MM.1S (cell line): ENCODE data around the gene STXBP6.

ENCODE experiments used
- DNase-seq: peaks from one replicate; pipeline ENCODE4 v3.0.0-alpha.2; 2015
- H2AFZ ChIP-seq: fragments of 300-600 bp; sonication (generic); 2 replicates; pipeline ENCODE4 v1.6.0; 2016; ENCODE audit warnings: antibody characterized with exemption, low read length
- H3F3A ChIP-seq: fragments of 300-600 bp; sonication (generic); 2 replicates; pipeline ENCODE4 v1.6.1; 2016; ENCODE audit warnings: mild to moderate bottlenecking, antibody characterized with exemption, low read length, moderate library complexity, mixed read lengths; ENCODE audit not compliant: insufficient read depth
- H3K27ac ChIP-seq: fragments of 300-600 bp; sonication (generic); 2 replicates; pipeline ENCODE4 v1.5.1; 2016; ENCODE audit warnings: mild to moderate bottlenecking, low read length
- H3K27me3 ChIP-seq: fragments of 300-600 bp; sonication (generic); replicated peaks from 2 replicates; pipeline ENCODE4 v1.6.0; 2016; ENCODE audit warnings: low read length; ENCODE audit not compliant: insufficient read depth
- H3K36me3 ChIP-seq: fragments of 300-600 bp; sonication (generic); replicated peaks from 2 replicates; pipeline ENCODE4 v1.6.1; 2016; ENCODE audit warnings: mild to moderate bottlenecking, low read length, mixed read lengths; ENCODE audit not compliant: insufficient read depth
- H3K4me1 ChIP-seq: fragments of 300-600 bp; sonication (generic); 2 replicates; pipeline ENCODE4 v1.6.1; 2016; ENCODE audit warnings: low read length, mixed read lengths
- H3K4me2 ChIP-seq: fragments of 300-600 bp; sonication (generic); 2 replicates; pipeline ENCODE4 v1.6.0; 2016; ENCODE audit warnings: low read depth, low read length
- H3K4me3 ChIP-seq: fragments of 300-600 bp; sonication (generic); 2 replicates; pipeline ENCODE4 v1.5.1; 2016; ENCODE audit warnings: low read length, mixed read lengths
- H3K79me2 ChIP-seq: fragments of 300-600 bp; sonication (generic); 2 replicates; pipeline ENCODE4 v1.6.1; 2016; ENCODE audit warnings: mixed run types, low read length, mixed read lengths
- H3K9ac ChIP-seq: fragments of 300-600 bp; sonication (generic); 2 replicates; pipeline ENCODE4 v1.6.1; 2016; ENCODE audit warnings: low read length, mixed read lengths
- H3K9me2 ChIP-seq: fragments of 300-600 bp; sonication (generic); replicated peaks from 2 replicates; pipeline ENCODE4 v1.6.1; 2016; ENCODE audit warnings: mild to moderate bottlenecking, low read length, mixed read lengths; ENCODE audit not compliant: insufficient read depth
- H3K9me3 ChIP-seq: fragments of 300-600 bp; sonication (generic); replicated peaks from 2 replicates; pipeline ENCODE4 v1.6.1; 2016; ENCODE audit warnings: mild to moderate bottlenecking, low read length, mixed read lengths; ENCODE audit not compliant: insufficient read depth
- H4K20me1 ChIP-seq: fragments of 300-600 bp; sonication (generic); 2 replicates; pipeline ENCODE4 v1.6.1; 2016; ENCODE audit warnings: mild to moderate bottlenecking, low read length, moderate library complexity, mixed read lengths; ENCODE audit not compliant: insufficient read depth
- CTCF ChIP-seq: fragments of 300-600 bp; sonication (generic); IDR thresholded peaks from 2 replicates; pipeline ENCODE4 v1.5.1; 2016; ENCODE audit warnings: antibody characterized with exemption, low read length, mixed read lengths
- EZH2 ChIP-seq: fragments of 300-600 bp; sonication (generic); optimal IDR thresholded peaks from 2 replicates; pipeline ENCODE3; 2017; ENCODE audit warnings: low read depth, mild to moderate bottlenecking, antibody characterized with exemption, low read length, mixed read lengths
- EZH2phosphoT487 ChIP-seq: fragments of 300-600 bp; sonication (generic); IDR thresholded peaks from 2 replicates; pipeline ENCODE4 v1.6.1; 2018; ENCODE audit warnings: antibody characterized with exemption, low read length

Gene STXBP6

GRCh38 chr14:24993631-24994030 lies 56.3 kb downstream of the STXBP6 start:
- no peak overlapping the region for H3K4me3 ChIP-seq
- no peaks in the 10 kb centered on the region for H3K4me1 ChIP-seq
- no peak overlapping the region for H3K4me2 ChIP-seq
- no peaks in the 10 kb centered on the region for H3F3A ChIP-seq
- H3K27ac ChIP-seq = no peak overlapping the region
- H4K20me1 ChIP-seq = no peaks in the 10 kb centered on the region
- no peaks in the 10 kb centered on the region for H3K36me3 ChIP-seq
- no peaks in the 10 kb centered on the region for H3K27me3 ChIP-seq
- H3K9ac ChIP-seq = no peak overlapping the region
- no peaks in the 10 kb centered on the region for H3K9me3 ChIP-seq
- no peak for DNase-seq
- H3K9me2 ChIP-seq = no peaks in the 10 kb centered on the region
- H2AFZ ChIP-seq = no peak overlapping the region
- TF ChIP-seq EZH2phosphoT487 (no peak), EZH2 (no peak), CTCF (no peak)
- no peaks in the 10 kb centered on the region for H3K79me2 ChIP-seq

GRCh38 chr14:24992624-24993360 lies 57.2 kb downstream of the STXBP6 start:
- Histone ChIP-seq H3K4me1 (no peaks in the 10 kb centered on the region), H3K27me3 (no peaks in the 10 kb centered on the region), H3F3A (no peaks in the 10 kb centered on the region), H3K9me3 (no peaks in the 10 kb centered on the region), H3K9me2 (no peaks in the 10 kb centered on the region), H3K4me2 (no peak overlapping the region), H3K79me2 (no peaks in the 10 kb centered on the region), H3K4me3 (no peak overlapping the region), H2AFZ (no peak overlapping the region), H3K9ac (no peak overlapping the region), H3K27ac (no peak overlapping the region), H4K20me1 (no peaks in the 10 kb centered on the region), H3K36me3 (no peaks in the 10 kb centered on the region)
- TF ChIP-seq EZH2phosphoT487 (no peak), CTCF (no peak), EZH2 (no peak)
- DNase-seq = no peak

- Histone ChIP-seq H3K27ac (no peak overlapping the region), H3K4me2 (no peak overlapping the region), H3K36me3 (no peaks in the 10 kb centered on the region), H3K79me2 (no peaks in the 10 kb centered on the region), H3K9me3 (no peaks in the 10 kb centered on the region), H3F3A (no peaks in the 10 kb centered on the region), H3K4me1 (no peaks in the 10 kb centered on the region), H3K27me3 (no peaks in the 10 kb centered on the region), H4K20me1 (no peaks in the 10 kb centered on the region), H3K4me3 (no peak overlapping the region), H2AFZ (no peak overlapping the region), H3K9ac (no peak overlapping the region), H3K9me2 (no peaks in the 10 kb centered on the region)
- TF ChIP-seq CTCF = no peak
- TF ChIP-seq EZH2phosphoT487 = no peak
- TF ChIP-seq EZH2 = no peak
- DNase-seq = no peak
These were observed 58.1 kb downstream of the STXBP6 start for GRCh38 chr14:24991821-24992220.
